Neuronal stem cell (in vitro differentiated cells): Measurements from ENCODE around the gene PTPRM.

ENCODE experiments used
- DNase-seq: peaks from one replicate; pipeline ENCODE4 v3.0.0-alpha.2; 2013; ENCODE audit warnings: low spot score
- H2AFZ ChIP-seq: one replicate; pipeline ENCODE4 v1.6.1; 2013; ENCODE audit warnings: mild to moderate bottlenecking, low read length, inconsistent platforms
- H2AK5ac ChIP-seq: 2 replicates; pipeline ENCODE4 v1.6.1; 2013; ENCODE audit warnings: low read depth, mild to moderate bottlenecking, inconsistent platforms, low read length, moderate library complexity, mixed read lengths
- H2BK120ac ChIP-seq: 2 replicates; pipeline ENCODE4 v1.6.1; 2013; ENCODE audit warnings: low read depth, mild to moderate bottlenecking, inconsistent platforms, low read length, moderate library complexity, mixed read lengths
- H2BK12ac ChIP-seq: one replicate; pipeline ENCODE4 v1.6.1; 2013; ENCODE audit warnings: low read length, inconsistent platforms
- H2BK15ac ChIP-seq: 2 replicates; pipeline ENCODE4 v1.6.1; 2013; ENCODE audit warnings: mild to moderate bottlenecking, low read length, inconsistent platforms, mixed read lengths
- H2BK5ac ChIP-seq: one replicate; pipeline ENCODE4 v1.6.1; 2013; ENCODE audit warnings: inconsistent platforms, mild to moderate bottlenecking, low read length, moderate library complexity
- H3K14ac ChIP-seq: one replicate; pipeline ENCODE4 v1.6.1; 2013; ENCODE audit warnings: low read length, inconsistent platforms
- H3K18ac ChIP-seq: 2 replicates; pipeline ENCODE4 v1.6.1; 2013; ENCODE audit warnings: low read length, inconsistent platforms
- H3K23ac ChIP-seq: 2 replicates; pipeline ENCODE4 v1.6.1; 2013; ENCODE audit warnings: low read depth, mild to moderate bottlenecking, mixed read lengths, low read length, inconsistent platforms; ENCODE audit not compliant: poor library complexity
- H3K27ac ChIP-seq: replicated peaks from 3 replicates; pipeline ENCODE4 v1.5.1; 2013; ENCODE audit warnings: low read length, inconsistent platforms
- H3K27me3 ChIP-seq, 3 experiments: 2 replicates each; pipeline ENCODE4 v1.6.1; 2013; ENCODE audit warnings: low read length in 3 of 3, mild to moderate bottlenecking in 2 of 3, inconsistent platforms in 1 of 3, low read depth in 1 of 3, mixed read lengths in 1 of 3, moderate library complexity in 1 of 3; ENCODE audit not compliant: control insufficient read depth in 3 of 3, insufficient read depth in 3 of 3
- H3K36me3 ChIP-seq, 2 donors: replicated peaks in 1 of 2; 2 replicates each; pipeline ENCODE4 v1.6.1; 2013; ENCODE audit warnings: low read length in 2 of 2; ENCODE audit not compliant: control insufficient read depth in 2 of 2, insufficient read depth in 2 of 2
- H3K4ac ChIP-seq: 2 replicates; pipeline ENCODE4 v1.6.1; 2013; ENCODE audit warnings: inconsistent platforms, mild to moderate bottlenecking, low read length, moderate library complexity
- H3K4me1 ChIP-seq, 2 donors: 1 replicate in 1 of 2; 2 replicates in 1 of 2; pipeline ENCODE4 v1.6.1; 2013; ENCODE audit warnings: low read length in 2 of 2, low read depth in 1 of 2; ENCODE audit not compliant: control insufficient read depth in 2 of 2, insufficient read depth in 1 of 2
- H3K4me2 ChIP-seq: one replicate; pipeline ENCODE4 v1.6.1; 2013; ENCODE audit warnings: mild to moderate bottlenecking, low read length, inconsistent platforms; ENCODE audit not compliant: insufficient read depth, poor library complexity, severe bottlenecking
- H3K4me3 ChIP-seq, 2 donors: 2 replicates each; pipeline ENCODE4 v1.5.1; 2013; ENCODE audit warnings: low read length in 2 of 2, mild to moderate bottlenecking in 2 of 2, inconsistent platforms in 1 of 2, moderate library complexity in 1 of 2
- H3K79me1 ChIP-seq: one replicate; pipeline ENCODE4 v1.6.1; 2013; ENCODE audit warnings: low read depth, mild to moderate bottlenecking, inconsistent platforms, low read length, moderate library complexity
- H3K9ac ChIP-seq: one replicate; pipeline ENCODE4 v1.6.1; 2013; ENCODE audit warnings: mild to moderate bottlenecking, low read depth, low read length, inconsistent platforms; ENCODE audit not compliant: poor library complexity
- H3K9me3 ChIP-seq, 2 donors: replicated peaks in 1 of 2; 2 replicates each; pipeline versions ENCODE3 to v1.6.1; 2013; ENCODE audit warnings: low read length in 2 of 2, mild to moderate bottlenecking in 2 of 2, inconsistent platforms in 1 of 2, low read depth in 1 of 2, mixed read lengths in 1 of 2, moderate library complexity in 1 of 2; ENCODE audit not compliant: control insufficient read depth in 2 of 2, insufficient read depth in 1 of 2
- H4K8ac ChIP-seq: one replicate; pipeline ENCODE4 v1.6.1; 2013; ENCODE audit warnings: low read depth, mild to moderate bottlenecking, inconsistent platforms, low read length, moderate library complexity
- H4K91ac ChIP-seq: one replicate; pipeline ENCODE4 v1.6.1; 2013; ENCODE audit warnings: low read length, low read depth, mild to moderate bottlenecking, inconsistent platforms; ENCODE audit not compliant: poor library complexity
- WGBS, 2 donors: extraction: QIAGEN DNeasy Blood & Tissue Kit; methylation state at CpG; one replicate each; pipeline ENCODE4 v1.1.7; 2013; ENCODE audit warnings: missing lambda C conversion rate in 2 of 2, mixed read lengths in 1 of 2; ENCODE audit not compliant: insufficient read length in 2 of 2, insufficient replicate concordance in 1 of 2; ENCODE audit errors: extremely low coverage in 2 of 2; 5-methylcytosine and 5-hydroxymethylcytosine counted together

PTPRM gene

GRCh38 chr18:7803956-7804469, 236.9 kb downstream of the PTPRM start:
- peak overlapping the region; percentile 86 for H3K23ac ChIP-seq
- H3K4me2 ChIP-seq = no peak overlapping the region
- no peak overlapping the region for H3K27ac ChIP-seq
- H3K79me1 ChIP-seq = no peaks in the 10 kb centered on the region
- H3K4me1 ChIP-seq = peaks cover 0 to 5% of the 10 kb centered on the region in 2 donors
- no peak overlapping the region for H2BK120ac ChIP-seq
- no peak overlapping the region for H2BK12ac ChIP-seq
- DNase-seq = no peak
- no peak overlapping the region for H2BK5ac ChIP-seq
- no peak overlapping the region for H3K4me3 ChIP-seq
- no peak overlapping the region for H2AK5ac ChIP-seq
- H2BK15ac ChIP-seq = no peak overlapping the region
- H3K9ac ChIP-seq = no peak overlapping the region
- H3K36me3 ChIP-seq = no peaks in the 10 kb centered on the region
- no peak overlapping the region for H2AFZ ChIP-seq
- H4K8ac ChIP-seq = no peak overlapping the region
- no peak overlapping the region for H4K91ac ChIP-seq
- H3K9me3 ChIP-seq = no peaks in the 10 kb centered on the region
- H3K14ac ChIP-seq = no peak overlapping the region
- no peak overlapping the region for H3K4ac ChIP-seq
- no CpG with 5 or more reads among the region's 4 CpGs for WGBS, 2 donors
- H3K27me3 ChIP-seq = no peaks in the 10 kb centered on the region
- H3K18ac ChIP-seq = peak overlapping the region; percentile 67

GRCh38 chr18:7805096-7805495, 238.0 kb downstream of the PTPRM start:
- no peaks in the 10 kb centered on the region for H3K79me1 ChIP-seq
- no peak overlapping the region for H2BK5ac ChIP-seq
- no peak overlapping the region for H3K18ac ChIP-seq
- peaks cover 5 to 6% of the 10 kb centered on the region in 2 donors for H3K4me1 ChIP-seq
- WGBS, 2 donors = no CpG with 5 or more reads among the region's 2 CpGs
- H4K91ac ChIP-seq = no peak overlapping the region
- H3K4me3 ChIP-seq = no peak overlapping the region
- H3K14ac ChIP-seq = no peak overlapping the region
- no peak overlapping the region for H2AFZ ChIP-seq
- no peak overlapping the region for H2BK12ac ChIP-seq
- no peak overlapping the region for H2AK5ac ChIP-seq
- no peak overlapping the region for H4K8ac ChIP-seq
- H3K9ac ChIP-seq = no peak overlapping the region
- no peak overlapping the region for H3K27ac ChIP-seq
- H3K4ac ChIP-seq = no peak overlapping the region
- H2BK15ac ChIP-seq = no peak overlapping the region
- no peak overlapping the region for H3K4me2 ChIP-seq
- no peak overlapping the region for H3K23ac ChIP-seq
- DNase-seq = no peak
- no peaks in the 10 kb centered on the region for H3K36me3 ChIP-seq
- H2BK120ac ChIP-seq = no peak overlapping the region
- H3K9me3 ChIP-seq = no peaks in the 10 kb centered on the region
- no peaks in the 10 kb centered on the region for H3K27me3 ChIP-seq

GRCh38 chr18:7805880-7806279, 238.8 kb downstream of the PTPRM start:
- H2BK12ac ChIP-seq = no peak overlapping the region
- H3K9me3 ChIP-seq = no peaks in the 10 kb centered on the region
- no peak overlapping the region for H4K8ac ChIP-seq
- H4K91ac ChIP-seq = no peak overlapping the region
- no peaks in the 10 kb centered on the region for H3K79me1 ChIP-seq
- H3K23ac ChIP-seq = no peak overlapping the region
- no peak overlapping the region for H2BK15ac ChIP-seq
- H2BK5ac ChIP-seq = no peak overlapping the region
- no peaks in the 10 kb centered on the region for H3K36me3 ChIP-seq
- no peak overlapping the region for H2AFZ ChIP-seq
- H3K9ac ChIP-seq = no peak overlapping the region
- no peak overlapping the region for H3K4me3 ChIP-seq
- H3K4me2 ChIP-seq = no peak overlapping the region
- no peak overlapping the region for H3K4ac ChIP-seq
- no peak overlapping the region for H3K18ac ChIP-seq
- DNase-seq = no peak
- H3K4me1 ChIP-seq = peaks cover 5 to 6% of the 10 kb centered on the region in 2 donors
- WGBS, 2 donors = no CpG with 5 or more reads among the region's 1 CpG
- no peak overlapping the region for H2BK120ac ChIP-seq
- H3K27ac ChIP-seq = no peak overlapping the region
- no peak overlapping the region for H3K14ac ChIP-seq
- no peak overlapping the region for H2AK5ac ChIP-seq
- H3K27me3 ChIP-seq = no peaks in the 10 kb centered on the region

GRCh38 chr18:7807936-7808453, 240.9 kb downstream of the PTPRM start:
- Histone ChIP-seq H2BK120ac (no peak overlapping the region), H3K4ac (no peak overlapping the region), H2AFZ (no peak overlapping the region), H3K27me3 (no peaks in the 10 kb centered on the region), H2BK5ac (no peak overlapping the region), H3K9me3 (peaks cover 0 to 6% of the 10 kb centered on the region in 2 donors), H3K9ac (no peak overlapping the region), H4K91ac (no peak overlapping the region), H3K36me3 (no peaks in the 10 kb centered on the region), H2BK12ac (no peak overlapping the region), H3K14ac (no peak overlapping the region), H3K4me1 (peaks cover 5 to 10% of the 10 kb centered on the region in 2 donors), H3K4me2 (no peak overlapping the region), H3K18ac (no peak overlapping the region), H3K27ac (no peak overlapping the region), H3K4me3 (no peak overlapping the region), H2AK5ac (no peak overlapping the region), H2BK15ac (no peak overlapping the region), H4K8ac (no peak overlapping the region), H3K79me1 (no peaks in the 10 kb centered on the region), H3K23ac (no peak overlapping the region)
- DNase-seq = no peak
- no CpG with 5 or more reads among the region's 9 CpGs for WGBS, 2 donors
